Measurements from ENCODE around the gene SYNRG.
"Not testable (repeated sequence)": the region's sequence is repeated elsewhere in the genome, so short reads cannot be mapped to it uniquely, and the experiment has no call there.

Gene SYNRG

DNA sequence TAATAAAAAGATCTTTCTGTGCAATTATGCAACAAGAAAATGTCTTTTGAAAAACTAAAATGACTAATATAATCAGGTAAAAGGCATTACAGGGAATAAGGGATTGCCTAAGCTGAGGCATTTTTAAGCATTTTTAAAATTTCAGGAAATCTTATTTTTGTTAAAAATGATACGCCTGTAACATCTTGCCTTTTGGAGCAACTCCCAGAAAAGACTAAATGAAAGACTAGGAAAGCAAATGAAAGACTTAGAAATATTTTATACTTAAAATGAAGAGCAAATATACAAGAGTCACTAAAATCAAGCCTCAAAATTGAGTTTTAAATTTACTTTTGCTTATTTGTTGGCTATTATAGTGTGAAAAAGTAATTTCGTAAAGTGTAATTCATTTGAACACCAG lies 63.7 kb downstream of the SYNRG start:
- no peak for DNase-seq (ENCODE audit: low read depth, low spot score)

DNA sequence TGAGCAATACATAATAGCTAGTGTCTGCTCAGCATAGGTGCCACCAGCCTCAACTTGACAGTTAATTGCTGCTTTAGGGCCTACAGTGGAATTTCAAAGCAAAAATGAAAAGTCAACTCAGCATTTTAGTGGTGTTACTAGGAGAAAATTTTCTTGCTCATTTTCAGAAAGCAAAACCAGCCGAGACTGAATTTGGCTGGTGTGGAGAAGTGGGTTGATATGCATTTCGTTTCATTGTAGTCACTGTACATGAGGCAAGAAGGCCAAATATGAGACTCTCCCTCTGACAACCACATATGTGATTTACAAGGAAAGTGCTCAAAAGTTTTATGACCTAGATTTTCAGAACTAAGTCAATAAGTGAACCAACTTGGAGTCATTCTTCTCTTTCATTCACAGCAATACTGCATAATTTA lies 65.6 kb downstream of the SYNRG start:
- no peak for DNase-seq (ENCODE audit: low read depth, low spot score)

DNA sequence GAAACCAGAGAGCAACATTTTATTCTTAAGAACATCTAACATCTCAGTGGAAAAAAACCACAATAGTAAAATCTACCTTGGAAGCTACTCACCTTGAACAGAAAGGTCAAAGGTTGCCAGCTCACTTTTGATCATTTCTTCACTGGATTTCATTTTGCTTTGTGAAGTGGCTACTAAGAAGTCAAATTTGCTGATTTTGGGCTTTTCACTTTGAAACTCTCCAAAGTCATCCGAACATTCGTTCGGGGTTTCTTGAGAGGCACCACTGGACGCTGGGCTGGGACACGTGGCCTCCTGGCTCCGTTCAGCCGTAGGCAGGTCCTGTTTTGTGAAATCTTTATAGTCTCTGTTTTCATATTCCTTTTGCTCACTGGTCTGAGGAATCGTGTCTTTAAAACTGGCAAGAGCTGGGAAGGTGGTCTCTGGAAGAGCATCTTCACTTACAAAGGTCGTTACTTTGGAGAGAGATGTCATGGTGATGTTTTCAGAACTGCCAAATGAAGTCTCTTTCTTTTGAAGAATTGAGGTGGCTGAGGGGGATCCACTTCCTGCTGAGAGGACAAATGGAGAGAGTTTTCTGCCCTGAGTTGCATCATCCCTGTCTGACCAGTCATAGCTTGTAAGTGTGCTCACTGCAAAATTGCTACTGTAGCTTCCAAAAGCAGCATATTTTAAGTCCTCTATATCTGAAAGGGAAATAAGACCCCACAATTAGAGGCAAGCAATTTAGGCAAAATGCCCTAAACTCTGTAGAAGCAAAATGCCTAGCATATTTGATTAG lies 67.1 kb downstream of the SYNRG start:
- DNase-seq (ENCODE audit: low read depth, low spot score) = no peak

DNA sequence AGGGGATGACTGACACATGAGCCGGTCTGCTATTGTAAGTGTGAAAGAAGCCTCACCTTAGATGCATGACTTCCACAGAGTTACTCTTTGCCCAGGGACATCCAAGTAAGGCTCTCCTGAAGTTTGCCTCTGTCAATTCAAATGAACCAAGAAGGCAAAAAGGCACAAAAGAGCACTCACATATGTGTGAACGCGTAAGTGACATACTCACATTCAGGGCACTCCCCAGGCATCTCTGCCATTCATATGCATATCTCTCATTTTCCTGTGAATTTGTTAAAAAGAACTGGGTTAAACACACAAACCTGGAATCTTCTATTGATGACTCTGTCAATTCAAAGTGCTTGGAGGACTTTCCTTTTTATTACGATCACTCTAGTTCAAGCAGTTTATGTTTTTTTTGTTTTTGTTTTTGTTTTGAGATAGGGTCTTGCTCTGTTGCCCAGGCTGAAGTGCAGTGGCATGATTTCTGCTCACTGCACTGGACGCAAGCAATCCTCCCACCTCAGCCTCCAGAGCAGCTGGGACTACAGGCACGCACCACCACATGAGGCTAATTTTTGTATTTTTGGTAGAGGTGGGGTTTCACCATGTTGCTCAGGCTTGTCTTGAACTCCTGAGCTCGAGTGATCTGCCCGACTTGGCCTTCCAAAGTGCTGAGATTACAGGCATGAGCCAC lies 70.1 kb downstream of the SYNRG start:
- no peak for DNase-seq (ENCODE audit: low read depth, low spot score)

DNA sequence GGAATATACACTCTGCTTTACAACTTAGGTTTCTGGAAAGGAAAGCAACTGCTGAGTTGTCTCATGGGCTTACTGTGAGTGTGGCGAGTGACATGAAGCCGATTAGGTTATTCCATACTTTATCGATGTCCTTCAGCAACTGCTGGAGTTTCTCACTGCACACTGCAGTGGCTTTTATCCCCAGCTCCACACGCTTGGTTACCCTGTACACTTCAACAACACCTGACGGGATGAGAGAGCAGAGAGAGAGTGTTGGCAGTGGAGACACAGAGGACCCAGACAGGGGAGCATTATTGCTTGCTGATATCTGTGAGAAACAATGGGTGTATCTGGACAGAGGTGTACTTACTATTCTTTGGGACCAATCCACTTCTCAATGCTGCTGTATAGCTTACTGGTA lies 73.3 kb downstream of the SYNRG start:
- DNase-seq (ENCODE audit: low read depth, low spot score) = no peak

DNA sequence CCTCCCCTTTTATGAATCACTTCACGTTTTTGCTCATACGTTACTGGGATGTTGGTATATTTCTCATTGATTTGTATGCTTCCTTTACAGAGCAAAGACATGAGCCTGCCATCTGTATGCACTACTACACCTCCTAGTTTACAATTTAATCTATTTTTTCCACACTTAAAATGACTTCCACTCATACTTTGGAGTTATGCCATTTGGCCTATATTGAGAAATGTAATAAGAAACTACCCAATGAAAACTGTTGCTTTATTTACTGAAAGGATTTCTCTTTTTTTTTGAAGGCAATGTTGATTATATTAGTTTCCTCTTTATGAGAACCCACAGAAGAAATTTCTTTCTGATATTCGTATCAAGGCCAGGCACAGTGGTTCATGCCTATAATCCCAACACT lies 76.5 kb downstream of the SYNRG start:
- no peak for DNase-seq (ENCODE audit: low read depth, low spot score)

DNA sequence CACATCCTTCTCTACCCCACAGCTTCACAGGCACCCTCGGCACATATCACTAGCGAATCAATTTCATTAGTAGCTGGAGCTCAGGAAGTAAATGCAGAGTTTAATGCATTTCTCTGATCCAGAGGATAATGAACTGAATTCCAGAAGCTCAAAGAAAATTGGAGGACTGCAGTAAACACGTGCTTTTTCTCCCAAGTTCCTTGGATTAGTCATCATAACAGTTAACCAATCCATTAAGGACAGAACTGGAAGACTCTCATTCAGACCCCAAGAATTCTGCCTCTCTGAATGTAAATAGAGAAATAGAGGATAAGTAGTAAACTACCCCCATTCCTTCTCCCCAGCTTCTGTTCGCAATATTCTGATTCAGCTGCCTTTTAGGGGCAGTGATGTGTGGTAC lies 78.8 kb downstream of the SYNRG start:
- no peak for DNase-seq (ENCODE audit: low read depth, low spot score)

DNA sequence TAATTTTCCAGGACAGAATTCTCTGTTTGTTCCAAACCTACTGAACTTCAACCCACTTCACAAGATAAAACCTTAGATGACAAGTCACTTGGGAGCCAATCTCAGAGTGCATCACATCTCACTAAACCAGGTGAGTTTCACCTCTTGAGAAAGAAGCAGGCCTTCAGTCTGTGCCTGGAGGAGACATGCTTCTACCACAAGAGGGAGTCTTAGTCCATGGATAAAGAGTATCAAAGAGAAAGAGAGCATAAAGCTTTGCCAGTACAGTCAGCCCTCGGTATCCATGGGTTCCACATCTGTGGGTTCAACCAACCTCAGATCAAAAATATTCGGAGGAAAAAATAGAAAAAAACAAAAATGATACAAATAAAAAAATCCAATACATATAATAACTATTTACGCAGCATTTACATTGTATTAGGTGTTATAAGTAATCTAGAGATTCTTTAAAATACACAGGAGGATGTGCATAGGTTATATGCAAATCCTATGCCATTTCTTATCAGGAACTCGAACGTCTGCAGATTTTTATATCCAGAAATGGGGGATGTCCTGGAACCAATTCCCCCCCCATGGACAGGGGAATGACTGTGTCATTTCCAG lies 81.9 kb downstream of the SYNRG start:
- peak; percentile 6 for DNase-seq (ENCODE audit: low read depth, low spot score)

DNA sequence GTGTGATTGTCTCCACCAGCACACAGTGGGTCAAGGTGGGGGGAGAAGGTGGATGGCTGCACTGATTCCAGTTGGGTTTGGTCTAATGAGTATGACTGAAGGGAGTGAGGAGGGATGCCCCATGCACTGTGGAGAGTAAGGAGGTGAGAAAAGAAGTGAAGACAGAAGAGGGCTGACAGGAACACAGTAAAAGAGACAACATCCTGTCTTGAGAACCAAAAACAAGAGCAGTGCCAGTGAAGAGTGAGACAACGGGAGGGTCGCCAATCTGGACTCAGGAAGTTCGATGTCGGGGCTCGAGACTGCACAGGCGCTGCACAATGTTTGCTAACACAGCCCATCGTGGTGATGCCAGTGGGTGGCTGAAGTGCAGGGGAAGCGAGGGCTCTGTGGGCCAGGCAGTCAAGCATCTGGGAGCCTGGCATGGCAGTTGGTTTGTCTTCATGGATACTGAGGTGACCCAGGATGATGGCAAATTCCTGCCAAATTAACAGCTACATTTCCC lies 85.5 kb downstream of the SYNRG start:
- no peak for DNase-seq (ENCODE audit: low read depth, low spot score)

DNA sequence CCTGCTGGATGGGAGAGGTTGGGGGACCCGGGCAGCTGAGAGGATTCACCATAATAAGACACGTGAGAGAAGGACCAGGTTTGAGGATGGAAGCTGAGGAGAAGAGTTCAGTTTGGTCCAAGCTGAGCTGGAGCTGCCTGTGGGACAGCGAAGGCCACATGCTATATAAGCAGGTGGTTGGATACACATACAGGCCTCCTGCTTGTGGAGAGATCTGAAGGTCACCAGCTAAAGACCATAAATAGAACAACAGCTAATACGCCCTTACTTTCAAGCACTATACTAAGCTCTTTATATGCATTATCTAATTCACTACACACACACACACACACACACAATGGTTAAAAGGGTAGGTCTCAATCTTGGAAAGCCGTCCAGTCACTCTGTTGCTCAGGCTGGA lies 87.4 kb downstream of the SYNRG start:
- no peak for DNase-seq (ENCODE audit: low read depth, low spot score)

DNA sequence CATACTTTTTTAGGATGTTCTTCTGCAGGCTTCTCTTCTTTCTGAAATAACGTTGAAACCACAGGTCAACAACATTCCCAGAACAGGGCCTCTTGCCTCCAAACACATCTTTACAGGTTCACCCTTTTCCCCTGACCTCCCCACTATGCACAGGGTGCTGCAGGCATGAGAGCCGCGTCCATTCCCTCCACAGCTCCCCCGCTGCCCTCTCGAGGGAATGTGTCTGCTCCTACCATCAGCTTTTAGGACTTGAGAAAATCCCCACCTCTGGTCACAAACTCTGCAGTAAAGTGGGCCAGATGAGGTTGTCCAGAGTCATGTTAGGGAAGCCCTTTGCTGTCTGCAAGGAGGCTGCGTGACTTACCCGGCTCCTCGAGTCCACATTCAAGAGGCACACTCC lies 89.0 kb downstream of the SYNRG start:
- no peak for DNase-seq (ENCODE audit: low read depth, low spot score)

DNA sequence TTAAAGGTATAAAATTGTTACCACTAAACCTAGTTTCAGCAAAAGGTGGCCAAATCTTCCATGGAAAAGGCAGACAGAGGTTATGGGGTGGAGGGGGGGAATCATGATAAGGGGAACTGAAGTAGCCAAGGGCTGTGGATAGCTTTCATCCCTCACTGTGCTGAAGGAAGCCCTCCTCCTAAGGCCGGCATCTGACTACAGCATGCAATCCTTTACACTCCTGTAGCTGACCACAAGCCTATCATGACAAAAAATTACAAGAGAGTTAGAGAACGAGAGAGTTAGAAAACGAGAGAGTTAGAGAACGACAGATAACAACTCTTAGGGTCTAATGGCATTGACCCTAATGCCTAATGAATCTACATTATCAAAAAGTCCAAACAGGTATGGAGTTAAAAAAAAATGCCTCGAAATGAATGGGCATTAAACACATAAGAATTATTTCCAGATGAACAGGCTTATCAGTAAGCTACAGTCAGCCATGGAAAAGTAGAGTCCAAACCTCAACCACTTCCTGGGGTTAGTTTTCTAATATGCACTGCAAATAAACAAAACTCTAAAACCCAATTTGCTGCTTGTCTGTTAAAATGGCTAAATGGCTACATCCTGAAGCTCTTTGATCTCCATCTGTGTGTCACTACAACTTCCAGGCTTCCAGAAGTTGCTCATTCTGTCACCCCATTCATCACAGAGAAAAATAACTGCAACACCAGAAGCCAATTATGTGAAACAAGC lies 89.8 kb downstream of the SYNRG start:
- DNase-seq (ENCODE audit: low read depth, low spot score) = no peak

DNA sequence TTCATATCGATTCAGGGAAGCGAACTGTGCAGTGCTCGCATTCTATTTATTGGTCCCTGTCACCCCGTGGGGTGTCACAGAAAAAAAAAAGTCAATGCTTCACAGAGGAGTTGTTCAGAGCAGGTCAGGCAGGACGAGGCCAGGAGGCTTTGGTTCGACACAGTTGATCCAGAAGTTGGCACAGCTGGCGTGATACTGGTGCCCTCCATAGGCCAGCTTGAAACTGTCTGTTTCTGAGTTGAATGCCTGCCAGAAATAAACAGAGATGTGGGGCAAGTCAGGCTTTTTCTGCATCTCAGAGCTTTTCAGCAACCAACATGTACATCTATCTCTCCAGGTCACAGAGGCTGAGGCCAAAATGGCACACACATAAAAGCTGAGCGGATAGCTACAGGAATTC lies 90.4 kb downstream of the SYNRG start:
- DNase-seq (ENCODE audit: low read depth, low spot score) = no peak

DNA sequence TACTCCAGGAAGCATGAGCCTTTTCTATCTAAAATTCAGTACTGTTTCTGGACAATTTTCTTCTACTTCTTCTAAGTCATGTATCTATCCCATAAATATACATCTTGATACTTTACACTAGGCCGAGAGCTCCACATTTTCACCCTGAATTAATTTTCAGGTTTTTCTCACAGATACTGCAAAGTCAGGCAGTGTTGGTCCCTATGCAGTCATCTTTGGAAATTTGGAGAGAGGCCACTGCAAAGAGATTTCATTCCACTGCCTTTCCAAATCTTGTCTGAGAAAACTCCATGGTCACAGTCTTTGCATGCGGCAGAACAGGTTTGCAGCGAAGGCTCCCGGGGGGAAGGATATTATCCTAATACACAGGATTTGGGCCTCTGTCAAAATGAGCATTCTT lies 91.3 kb downstream of the SYNRG start:
- no peak for DNase-seq (ENCODE audit: low read depth, low spot score)

DNA sequence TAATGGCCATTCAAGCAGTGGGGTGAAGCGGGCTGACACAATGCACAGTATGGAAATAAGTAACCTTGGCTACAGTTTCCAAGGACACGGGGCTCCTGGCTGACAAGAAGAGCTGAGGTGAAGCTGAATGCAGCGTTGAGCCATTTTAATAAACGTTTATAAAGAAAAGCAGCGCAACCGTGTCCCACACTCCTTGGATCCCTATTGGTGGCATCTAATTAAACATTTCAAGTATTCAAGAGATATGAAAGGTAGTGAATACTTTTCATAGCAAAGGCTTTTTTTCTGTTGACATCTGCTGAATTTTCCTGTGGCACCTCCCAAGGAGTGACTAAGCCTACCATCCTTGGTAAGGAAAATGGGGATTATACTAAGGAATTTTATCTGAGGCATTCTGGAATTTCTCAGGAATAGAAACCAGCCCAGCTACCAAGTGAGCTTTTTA lies 93.1 kb downstream of the SYNRG start:
- DNase-seq (ENCODE audit: low read depth, low spot score) = no peak

DNA sequence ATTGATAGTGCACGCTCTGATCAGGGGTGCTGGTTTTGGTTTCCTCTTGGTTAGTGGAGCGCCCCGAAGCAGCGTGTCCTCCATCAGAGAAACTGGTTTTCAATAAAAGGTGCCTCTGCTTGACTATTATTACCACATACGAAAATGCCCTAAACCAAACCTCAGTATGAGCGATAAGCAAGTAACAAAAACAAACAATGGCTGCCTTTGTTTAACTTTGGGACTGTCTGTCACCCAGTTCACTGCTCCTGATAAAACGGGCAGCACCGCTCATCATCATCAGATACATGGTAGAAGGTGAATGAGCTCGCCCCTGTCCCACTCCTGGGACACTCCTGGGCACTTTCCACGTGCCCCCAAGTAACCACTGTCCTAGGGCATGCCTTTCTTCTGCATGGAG lies 95.5 kb downstream of the SYNRG start:
- no peak for DNase-seq (ENCODE audit: low read depth, low spot score)

DNA sequence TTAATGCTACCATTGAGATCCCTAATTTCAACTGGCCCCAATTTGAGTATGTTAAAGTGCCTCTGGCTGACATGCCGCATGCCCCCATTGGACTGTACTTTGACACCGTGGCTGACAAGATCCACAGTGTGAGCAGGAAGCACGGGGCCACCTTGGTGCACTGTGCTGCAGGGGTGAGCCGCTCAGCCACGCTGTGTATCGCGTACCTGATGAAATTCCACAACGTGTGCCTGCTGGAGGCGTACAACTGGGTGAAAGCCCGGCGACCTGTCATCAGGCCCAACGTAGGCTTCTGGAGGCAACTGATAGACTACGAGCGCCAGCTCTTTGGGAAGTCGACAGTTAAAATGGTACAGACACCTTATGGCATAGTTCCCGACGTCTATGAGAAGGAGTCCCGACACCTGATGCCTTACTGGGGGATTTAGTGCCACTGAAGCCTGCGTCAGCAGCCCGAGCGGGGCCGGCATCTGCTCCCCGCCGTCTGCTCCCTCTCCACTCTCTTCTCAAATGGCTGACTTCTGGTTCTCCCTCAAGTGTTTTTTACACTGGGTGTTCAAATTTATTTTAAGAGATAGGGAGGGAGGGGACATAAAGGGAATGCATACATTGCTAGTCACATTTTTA lies 96.7 kb downstream of the SYNRG start:
- DNase-seq (ENCODE audit: low read depth, low spot score) = no peak

DNA sequence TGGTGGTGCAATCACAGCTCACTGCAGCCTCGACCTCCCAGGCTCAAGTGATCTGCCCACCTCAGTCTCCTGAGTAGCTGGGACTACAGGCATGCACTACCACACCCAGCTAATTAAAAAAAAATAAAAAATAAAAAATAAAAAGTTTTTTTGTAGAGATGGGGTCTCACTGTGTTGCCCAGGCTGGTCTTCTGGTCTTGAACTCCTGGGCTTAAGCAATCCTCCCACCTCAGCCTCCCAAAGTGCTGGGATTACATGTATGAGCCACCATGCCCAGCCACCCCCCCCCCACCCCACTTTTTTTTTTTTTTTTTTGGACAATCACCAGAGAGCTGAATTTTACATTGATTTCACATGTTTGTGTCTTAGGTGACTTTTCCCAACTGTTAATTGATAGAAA lies 97.6 kb downstream of the SYNRG start:
- DNase-seq (ENCODE audit: low read depth, low spot score) = not testable (repeated sequence)

DNA sequence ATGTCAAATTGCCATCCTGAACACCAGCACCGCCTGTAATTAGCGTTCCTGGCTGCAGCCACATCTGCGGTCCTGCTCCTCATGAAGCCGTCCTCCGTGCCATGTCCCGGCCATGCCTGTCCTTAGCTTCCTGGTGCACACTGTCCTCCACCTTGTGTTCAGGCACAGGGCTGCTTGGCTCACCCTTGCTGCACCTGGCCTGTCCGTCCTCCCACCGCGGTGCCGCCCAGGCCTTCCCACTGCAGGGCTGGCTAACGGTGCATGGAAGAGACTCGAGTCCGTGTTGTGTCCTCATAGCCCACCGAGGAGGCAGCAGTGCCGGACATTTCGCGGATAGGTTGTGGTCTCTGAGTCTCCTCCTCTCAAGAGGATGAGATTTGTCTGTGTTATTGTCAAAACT lies 99.2 kb downstream of the SYNRG start:
- DNase-seq (ENCODE audit: low read depth, low spot score) = no peak

DNA sequence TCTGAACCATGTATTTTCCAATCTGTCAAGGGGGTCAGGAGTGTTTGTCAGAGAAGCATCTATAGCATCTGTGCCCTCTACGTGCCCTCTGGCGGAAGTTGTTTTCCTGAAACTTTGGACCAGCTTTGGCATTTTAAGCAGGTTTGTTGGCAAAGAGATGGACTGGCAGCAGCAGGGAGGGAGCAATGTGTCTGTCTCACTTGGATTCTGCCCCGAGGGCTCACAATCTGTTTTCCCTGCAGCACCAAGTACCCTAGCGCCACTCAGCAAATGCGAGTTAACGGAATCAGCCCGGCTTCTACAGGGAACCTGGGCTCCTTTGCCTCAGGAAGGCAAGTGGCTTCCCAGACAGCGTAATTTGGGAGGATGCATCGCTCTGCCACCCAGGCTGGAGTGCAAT lies 102.1 kb downstream of the SYNRG start:
- no peak for DNase-seq (ENCODE audit: low read depth, low spot score)

DNA sequence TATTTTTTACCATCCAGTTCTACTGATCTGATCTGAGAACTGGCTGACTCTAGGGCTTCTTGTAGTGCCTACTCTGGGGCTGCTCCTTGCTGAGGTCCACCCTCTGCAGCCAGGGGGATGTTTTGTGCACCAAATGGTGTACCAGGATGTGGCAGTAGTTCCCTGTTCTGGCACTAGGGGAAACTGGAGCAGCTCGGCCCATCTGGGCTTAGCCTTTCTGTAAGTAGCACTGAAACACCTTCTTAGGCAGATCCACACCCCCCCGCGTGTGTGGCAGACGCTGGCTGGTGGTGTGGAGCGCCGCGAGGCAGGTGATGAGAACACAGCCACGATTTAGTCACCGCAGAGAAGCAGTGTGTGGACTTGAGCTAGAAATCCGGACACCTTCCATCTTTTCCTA lies 102.5 kb downstream of the SYNRG start:
- DNase-seq (ENCODE audit: low read depth, low spot score) = no peak

DNA sequence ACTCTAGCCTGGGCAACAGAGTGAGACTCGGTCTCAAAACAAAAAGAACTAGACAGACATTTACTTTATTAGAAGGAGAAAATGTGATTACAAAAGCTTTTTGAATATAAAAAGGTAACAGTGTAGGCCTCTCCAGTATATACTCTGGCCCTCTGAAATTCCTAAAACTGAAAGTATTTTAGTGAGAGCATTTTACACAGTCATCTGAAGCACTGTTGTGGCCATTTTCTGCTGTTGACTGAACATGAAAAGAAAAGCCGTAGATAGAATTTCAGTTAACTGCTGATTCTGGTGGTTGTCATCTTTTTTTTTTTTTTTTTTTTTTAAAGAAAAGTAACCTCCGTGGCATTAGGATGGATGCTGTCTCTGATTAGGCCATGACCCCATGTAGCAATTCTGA lies 103.9 kb downstream of the SYNRG start:
- no peak for DNase-seq (ENCODE audit: low read depth, low spot score)
